Esophagus squamous epithelium (tissue), 4 donors: ENCODE measurements around the gene GNB2.

Experiments
- CTCF ChIP-seq, 6 experiments: fragments of 450-650 bp in 4 of 6; fragments of 200-600 bp in 2 of 6; sonication (generic) in 2 of 6; IDR thresholded peaks; one replicate each; pipeline ENCODE4 v1.5.1; 2016 to 2019; ENCODE audit warnings: antibody characterized with exemption in 6 of 6, mild to moderate bottlenecking in 4 of 6, moderate library complexity in 4 of 6
- POLR2A ChIP-seq, 4 donors: fragments of 450-650 bp; IDR thresholded peaks; one replicate each; pipeline ENCODE4 v1.6.1; 2017; ENCODE audit warnings: antibody characterized with exemption in 4 of 4, mild to moderate bottlenecking in 4 of 4, moderate library complexity in 3 of 4

DNA sequence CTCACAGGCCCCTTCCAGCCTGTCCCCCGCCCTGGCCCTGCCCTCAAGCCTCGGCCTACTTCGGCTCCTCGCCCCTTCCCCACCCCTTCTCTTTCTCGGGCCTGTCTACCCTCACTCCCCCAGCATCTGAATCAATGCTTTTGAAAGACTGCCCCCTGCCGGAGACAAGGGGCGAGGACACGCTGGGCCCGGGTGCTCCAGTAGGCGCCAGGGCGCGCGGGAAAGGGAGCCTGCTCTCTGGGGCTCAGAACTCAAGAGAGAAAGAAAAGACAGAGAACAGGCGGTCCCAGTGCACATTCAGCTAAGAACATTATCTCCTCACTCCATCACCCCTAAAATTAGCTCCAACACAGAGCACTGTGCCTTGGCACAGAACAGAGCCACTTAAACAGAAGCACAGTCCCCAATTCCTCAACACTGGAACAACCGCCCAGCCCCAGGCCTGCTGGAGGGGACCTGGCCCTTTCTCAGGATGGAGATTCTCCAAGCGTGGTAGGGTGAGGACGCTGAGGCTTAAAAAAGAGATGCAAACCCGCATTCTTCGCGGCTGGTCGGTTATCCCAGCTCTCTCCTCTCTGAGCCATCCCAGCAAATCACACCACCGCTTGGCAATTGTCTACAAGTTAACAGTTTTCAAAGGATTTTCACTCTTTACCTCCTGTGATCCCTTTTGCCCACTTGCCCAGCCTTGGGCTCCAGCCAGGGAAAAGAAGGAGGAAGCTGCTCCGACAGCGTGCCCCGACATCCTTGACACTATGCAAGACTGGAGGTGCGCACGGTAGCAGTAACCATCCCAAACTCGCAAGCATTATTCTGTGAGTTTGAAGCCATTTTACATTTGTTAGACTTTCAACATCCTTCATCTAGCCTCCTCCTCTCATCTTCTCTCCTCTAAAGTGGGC, 18.4 kb downstream of the GNB2 start:
- TF ChIP-seq POLR2A (IDR thresholded peaks at IDR 0.05): no peak
- TF ChIP-seq CTCF (IDR thresholded peaks at IDR 0.05): peak; percentile 83 to 94 (median 92)
